ENCODE measurements around the gene NUDT2.
"Not testable (repeated sequence)": the region's sequence is repeated elsewhere in the genome, so short reads cannot be mapped to it uniquely, and the experiment has no call there.

Gene NUDT2

GRCh38 chr9:34328987-34329832 lies at the start of gene NUDT2, which contains the start of gene KIF24:
NUDT2 (plus strand) TSS chr9:34329569; CDS start chr9:34339040, 9,471 bp downstream.
KIF24 (minus strand) TSS chr9:34329268; CDS start chr9:34311346, 17,922 bp downstream.
- DNase-seq (ENCODE audit: low spot score) = peak; percentile 96

- DNase-seq (ENCODE audit: low spot score) = no peak
Measured at GRCh38 chr9:34282096-34282495, 47.3 kb upstream of the NUDT2 start.

- DNase-seq (ENCODE audit: low spot score) = no peak
Measured at GRCh38 chr9:34289159-34289558, 40.2 kb upstream of the NUDT2 start.

DNA sequence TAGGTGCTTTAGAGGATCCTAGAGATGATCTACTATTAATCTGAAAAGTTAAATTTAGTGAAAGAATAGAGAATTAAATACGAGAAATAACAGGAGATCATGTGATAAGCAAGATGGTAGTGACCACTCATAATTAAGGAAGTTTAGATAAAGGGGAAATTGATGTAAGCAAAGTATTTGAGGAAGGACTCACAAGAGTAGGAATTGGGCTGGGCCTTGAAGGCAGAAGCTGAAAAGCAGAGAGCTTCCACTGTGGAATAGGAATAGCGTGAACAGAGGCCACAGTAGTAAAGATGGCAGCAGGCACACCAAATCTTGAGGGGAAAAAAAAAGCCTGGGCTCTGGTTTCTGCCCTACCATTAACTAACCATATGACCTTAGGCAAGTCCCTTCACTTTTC lies 38.3 kb upstream of the NUDT2 start:
- DNase-seq (ENCODE audit: low spot score) = no peak

DNA sequence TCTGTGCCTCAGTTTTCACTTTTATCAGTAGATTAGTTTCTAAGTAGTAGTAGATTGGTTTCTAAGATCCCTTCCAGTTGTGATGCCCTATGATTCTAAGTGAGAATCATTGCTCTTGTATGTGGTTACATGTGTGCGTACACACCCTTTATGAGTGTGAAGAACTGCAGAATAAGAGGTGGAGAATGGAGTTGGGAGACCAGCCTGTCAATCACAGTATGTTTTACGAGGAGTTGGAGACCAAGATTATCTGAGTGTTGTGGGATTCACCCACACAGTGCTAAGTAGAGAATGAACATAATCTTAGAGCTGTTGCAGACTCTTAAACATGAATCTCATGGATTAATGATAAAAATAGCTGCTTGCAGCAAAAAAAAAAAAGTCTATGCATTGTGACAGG lies 37.9 kb upstream of the NUDT2 start:
- no peak for DNase-seq (ENCODE audit: low spot score)

DNA sequence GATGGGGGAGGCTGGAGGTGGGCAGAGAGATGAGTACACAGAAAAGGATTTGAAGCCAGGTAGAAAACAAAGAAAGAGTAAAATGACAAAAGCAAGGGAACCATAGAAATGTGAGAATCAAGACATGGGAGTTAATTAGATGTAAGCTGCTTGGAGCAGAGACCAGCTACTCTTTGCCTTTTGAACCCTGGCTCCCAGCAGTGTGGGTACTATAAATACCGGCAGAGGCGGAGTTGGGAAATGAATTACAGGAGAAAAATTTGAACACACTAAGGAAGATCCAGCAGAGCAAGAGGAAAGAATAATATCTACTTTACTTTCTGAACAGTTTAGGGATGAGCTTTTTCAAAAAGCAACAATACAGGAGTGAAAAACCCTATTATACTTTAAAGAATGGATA lies 36.8 kb upstream of the NUDT2 start:
- DNase-seq (ENCODE audit: low spot score) = no peak

DNA sequence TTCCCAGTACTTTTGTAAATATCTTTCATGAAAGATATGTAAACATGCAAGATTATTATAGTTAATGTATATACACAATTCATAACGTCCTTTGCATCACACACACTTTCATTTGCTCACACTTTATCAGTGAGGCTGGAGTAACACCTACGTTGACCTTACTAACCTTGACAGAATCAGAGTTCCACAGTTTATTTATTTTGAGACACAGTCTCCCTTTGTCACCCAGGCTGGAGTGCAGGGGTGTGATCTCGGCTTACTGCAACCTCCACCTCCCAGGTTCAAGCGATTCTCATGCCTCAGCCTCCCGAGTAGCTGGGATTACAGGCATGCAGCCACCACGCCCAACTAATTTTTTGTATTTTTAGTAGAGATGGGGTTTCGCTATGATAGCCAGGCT lies 28.3 kb upstream of the NUDT2 start:
- not testable (repeated sequence) for DNase-seq (ENCODE audit: low spot score)

GRCh38 chr9:34308316-34308715 lies 21.1 kb upstream of the NUDT2 start:
- DNase-seq (ENCODE audit: low spot score) = not testable (repeated sequence)

DNA sequence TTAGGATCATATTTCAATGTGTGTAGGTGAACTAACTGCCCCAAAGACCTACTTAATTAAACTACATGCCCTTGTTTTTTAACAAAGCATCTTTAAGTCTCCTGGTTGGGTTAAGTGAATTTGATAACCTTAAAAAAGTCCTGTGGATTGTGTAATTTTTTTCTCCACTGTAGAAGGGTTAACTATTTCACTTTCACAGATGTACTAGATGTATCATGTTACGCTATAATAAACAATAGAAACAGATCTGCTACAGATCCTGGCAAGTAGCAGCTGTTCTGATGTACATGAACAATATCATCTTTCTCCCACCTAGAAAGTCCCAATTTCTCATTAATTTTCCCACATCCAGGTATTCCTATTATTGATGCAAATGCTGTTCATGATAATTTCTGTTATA lies 19.2 kb upstream of the NUDT2 start:
- DNase-seq (ENCODE audit: low spot score) = no peak

- no peak for DNase-seq (ENCODE audit: low spot score)
Measured at GRCh38 chr9:34311499-34312185, 17.7 kb upstream of the NUDT2 start.

- DNase-seq (ENCODE audit: low spot score) = no peak
Measured at GRCh38 chr9:34317436-34317835, 11.9 kb upstream of the NUDT2 start.

GRCh38 chr9:34318163-34318790 lies 11.1 kb upstream of the NUDT2 start:
- DNase-seq (ENCODE audit: low spot score) = no peak

- no peak for DNase-seq (ENCODE audit: low spot score)
Measured at GRCh38 chr9:34321451-34321850, 7.9 kb upstream of the NUDT2 start.

- DNase-seq (ENCODE audit: low spot score) = no peak
Measured at GRCh38 chr9:34322899-34323591, 6.3 kb upstream of the NUDT2 start.

DNA sequence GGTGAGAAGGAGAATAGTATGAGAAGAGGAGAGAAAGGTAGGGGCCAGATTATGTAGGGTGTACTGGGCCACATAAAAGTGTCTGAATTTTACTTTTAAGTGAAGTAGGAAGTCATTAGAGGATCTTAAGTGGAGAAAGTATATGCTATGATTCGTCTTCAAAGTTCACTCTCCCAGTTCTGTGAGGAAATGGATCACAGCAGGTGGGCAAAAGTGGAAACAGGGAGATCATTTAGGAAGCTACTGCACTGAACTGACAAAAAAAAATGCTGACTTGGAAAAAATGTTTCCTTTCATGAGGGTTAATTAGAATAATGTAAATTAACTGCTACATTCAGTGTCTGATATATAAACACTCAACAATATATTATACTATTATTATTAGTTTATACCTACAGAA lies 2.7 kb upstream of the NUDT2 start:
- DNase-seq (ENCODE audit: low spot score) = no peak

- DNase-seq (ENCODE audit: low spot score) = peak; percentile 21
Measured at GRCh38 chr9:34328500-34328986, 826 bp upstream of the NUDT2 start.

DNA sequence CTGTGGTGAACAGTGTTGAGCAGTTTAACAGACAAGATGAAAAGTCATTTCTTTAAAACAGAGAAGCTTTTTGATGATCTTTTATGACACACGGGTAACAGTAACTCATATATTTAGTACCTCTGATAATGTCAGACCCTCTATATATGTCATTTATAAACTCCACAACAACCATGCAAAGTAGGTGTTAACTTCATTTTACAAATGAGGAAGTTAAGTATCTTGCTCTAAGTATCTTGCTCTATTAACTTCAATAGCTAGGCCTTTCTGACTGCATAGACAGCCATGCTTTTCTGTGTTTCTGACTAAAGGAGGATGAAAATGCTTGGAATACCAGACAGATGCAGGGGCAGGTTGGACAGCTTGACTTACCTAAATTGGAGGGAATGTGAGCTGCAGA lies 1.8 kb downstream of the NUDT2 start:
- no peak for DNase-seq (ENCODE audit: low spot score)

DNA sequence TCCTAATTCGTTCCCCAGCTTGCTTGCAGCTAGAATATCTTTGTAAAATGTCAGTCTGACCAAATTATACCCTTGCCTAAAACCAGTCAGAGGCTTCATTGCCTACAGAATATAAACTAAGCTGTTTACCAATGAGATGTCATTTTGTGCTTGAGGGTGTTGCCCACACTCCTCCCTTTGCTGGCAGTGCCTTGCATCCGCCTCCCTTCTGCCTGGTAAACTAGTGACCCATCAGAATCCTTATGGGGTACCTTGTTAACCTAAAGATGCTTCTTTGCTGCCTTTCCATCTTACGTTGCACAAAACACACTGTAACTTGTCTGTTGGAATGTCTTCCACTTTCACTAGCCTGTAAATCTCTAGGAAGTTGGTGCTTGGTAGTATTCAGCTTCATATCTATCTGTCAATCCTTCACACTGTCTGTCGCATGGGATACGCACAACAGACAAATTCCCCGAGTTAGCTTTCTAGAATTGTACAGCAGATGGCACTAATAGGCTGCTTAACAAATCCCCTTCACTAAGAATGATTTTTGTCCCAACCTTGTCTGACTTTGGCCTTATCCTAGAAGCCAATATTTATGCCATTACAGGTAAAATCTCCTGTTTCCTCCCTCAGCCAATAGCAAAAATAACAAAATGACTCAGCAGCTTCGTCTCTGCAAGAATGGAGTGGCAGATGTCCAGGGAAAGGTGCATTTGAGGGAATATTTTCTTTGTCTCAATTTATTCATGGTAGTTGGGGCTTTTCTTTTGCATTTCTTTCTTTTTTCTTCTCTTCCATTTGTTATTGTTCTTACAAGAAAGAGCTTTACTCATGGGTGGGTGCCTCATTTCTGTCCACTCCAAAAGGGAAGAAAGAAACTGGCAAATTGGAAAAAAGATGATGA lies 3.0 kb downstream of the NUDT2 start:
- DNase-seq (ENCODE audit: low spot score) = peak; percentile 17

DNA sequence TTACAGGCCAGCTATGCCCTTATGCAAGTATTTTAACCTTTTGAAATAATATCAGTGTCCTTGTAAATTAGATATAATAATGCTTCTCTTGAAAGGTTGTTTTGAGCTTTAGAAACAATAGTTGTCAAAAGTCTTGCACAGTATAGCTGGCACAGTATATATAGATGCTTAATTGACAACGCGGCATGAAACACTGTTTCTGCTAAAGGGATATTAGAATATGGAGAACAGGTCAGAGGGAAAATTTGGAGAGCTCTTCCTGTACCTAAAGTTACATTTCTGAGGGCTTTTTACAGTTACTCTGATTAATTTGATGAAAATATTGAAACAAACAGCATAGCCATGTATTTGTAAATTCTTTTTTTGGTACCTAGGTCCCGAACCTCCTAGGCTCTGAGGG lies 4.5 kb downstream of the NUDT2 start:
- DNase-seq (ENCODE audit: low spot score) = no peak

DNA sequence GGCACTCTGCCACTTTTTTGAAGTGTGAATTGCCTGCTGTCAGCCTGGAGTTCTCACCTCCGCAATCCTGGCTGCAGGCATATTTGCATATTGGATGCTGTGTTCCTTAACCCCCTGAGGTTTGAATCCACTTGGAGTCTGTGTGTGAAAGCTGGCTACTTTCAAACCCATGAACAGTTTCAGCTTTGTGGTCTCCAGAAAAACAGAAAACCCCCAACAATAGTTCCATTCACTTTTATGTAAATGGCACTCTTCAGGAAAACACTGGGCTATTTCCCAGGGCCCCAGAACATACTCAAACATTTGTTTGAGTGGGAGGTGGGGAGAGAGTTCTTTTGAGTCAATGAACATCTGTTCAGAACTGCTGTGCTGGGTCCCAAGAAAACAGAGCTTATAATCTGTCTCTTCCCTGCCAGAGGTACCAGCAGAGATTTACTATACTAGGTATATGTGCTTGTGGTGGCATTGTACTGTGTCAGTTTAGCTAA lies 5.0 kb downstream of the NUDT2 start:
- no peak for DNase-seq (ENCODE audit: low spot score)

GRCh38 chr9:34334916-34335315 lies 5.5 kb downstream of the NUDT2 start:
- no peak for DNase-seq (ENCODE audit: low spot score)
